KMS-11 (cell line): ENCODE data around the gene FGGY.

Source experiments
- H2AFZ ChIP-seq: fragments of 200-600 bp; sonication (generic); 2 replicates; pipeline ENCODE4 v1.6.1; 2016; ENCODE audit warnings: antibody characterized with exemption, mixed run types, low read depth
- H3K27ac ChIP-seq: fragments of 200-600 bp; sonication (generic); 2 replicates; pipeline ENCODE4 v1.6.1; 2016; ENCODE audit warnings: mild to moderate bottlenecking, mixed run types
- H3K27me3 ChIP-seq: fragments of 200-600 bp; sonication (generic); 2 replicates; pipeline ENCODE4 v1.6.1; 2017; ENCODE audit warnings: mild to moderate bottlenecking, low read depth, mixed run types, moderate library complexity; ENCODE audit not compliant: insufficient read depth
- H3K36me3 ChIP-seq: fragments of 200-600 bp; sonication (generic); 2 replicates; pipeline ENCODE4 v1.6.1; 2017; ENCODE audit warnings: mild to moderate bottlenecking, mixed run types; ENCODE audit not compliant: insufficient read depth
- H3K4me1 ChIP-seq: fragments of 200-600 bp; sonication (generic); 2 replicates; pipeline ENCODE4 v1.6.1; 2016; ENCODE audit warnings: mild to moderate bottlenecking, low read depth, mixed run types; ENCODE audit not compliant: poor library complexity, severe bottlenecking
- H3K4me2 ChIP-seq: fragments of 200-600 bp; sonication (generic); 2 replicates; pipeline ENCODE4 v1.7.0; 2016; ENCODE audit warnings: mild to moderate bottlenecking, mixed run types
- H3K4me3 ChIP-seq: fragments of 200-600 bp; sonication (generic); IDR thresholded peaks from 2 replicates; pipeline ENCODE4 v1.6.1; 2017; ENCODE audit warnings: low read depth, low read length, mixed read lengths; ENCODE audit not compliant: insufficient read depth
- H3K79me2 ChIP-seq: fragments of 200-600 bp; sonication (generic); 2 replicates; pipeline ENCODE4 v1.6.1; 2016; ENCODE audit warnings: low read depth, mixed run types; ENCODE audit not compliant: insufficient read depth
- H3K9ac ChIP-seq: fragments of 200-600 bp; sonication (generic); 2 replicates; pipeline ENCODE4 v1.6.1; 2016; ENCODE audit warnings: mild to moderate bottlenecking, mixed run types
- H4K20me1 ChIP-seq: fragments of 200-600 bp; sonication (generic); 2 replicates; pipeline ENCODE4 v1.6.1; 2016; ENCODE audit warnings: mild to moderate bottlenecking, mixed run types; ENCODE audit not compliant: insufficient read depth
- TF ChIP-seq, protein P1 (sequence below): fragments of 200-600 bp; sonication (generic); conservative IDR thresholded peaks from 2 replicates; pipeline ENCODE4 v1.6.1; 2017; ENCODE audit warnings: low read depth, mild to moderate bottlenecking, antibody characterized with exemption, low read length, moderate library complexity, mixed read lengths

The FGGY gene

DNA sequence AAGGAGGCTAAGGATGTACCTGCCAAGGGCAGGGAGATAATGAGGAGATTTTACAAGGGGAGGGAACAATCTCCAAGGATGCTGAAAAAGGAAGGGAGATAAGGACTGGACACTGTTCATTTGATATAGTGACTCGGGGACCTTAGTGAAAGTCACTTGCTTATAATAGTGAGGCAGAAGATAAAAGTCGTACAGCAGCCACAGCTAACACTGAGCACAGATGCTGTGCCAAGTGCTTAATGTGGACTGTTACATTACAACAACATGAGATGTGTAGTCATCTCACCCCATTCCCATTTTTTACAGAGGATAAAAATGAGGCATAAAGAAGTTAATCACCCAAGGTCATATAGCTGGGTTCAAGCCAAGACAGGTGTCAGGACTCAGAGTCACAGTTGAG lies 181.9 kb downstream of the FGGY start:
- no peaks in the 10 kb centered on the region for H3K79me2 ChIP-seq
- H3K4me1 ChIP-seq = no peaks in the 10 kb centered on the region
- H2AFZ ChIP-seq = no peak overlapping the region
- H4K20me1 ChIP-seq = no peaks in the 10 kb centered on the region
- H3K4me2 ChIP-seq = no peak overlapping the region
- H3K4me3 ChIP-seq = no peak overlapping the region
- no peaks in the 10 kb centered on the region for H3K27me3 ChIP-seq
- TF ChIP-seq, protein P1, sequence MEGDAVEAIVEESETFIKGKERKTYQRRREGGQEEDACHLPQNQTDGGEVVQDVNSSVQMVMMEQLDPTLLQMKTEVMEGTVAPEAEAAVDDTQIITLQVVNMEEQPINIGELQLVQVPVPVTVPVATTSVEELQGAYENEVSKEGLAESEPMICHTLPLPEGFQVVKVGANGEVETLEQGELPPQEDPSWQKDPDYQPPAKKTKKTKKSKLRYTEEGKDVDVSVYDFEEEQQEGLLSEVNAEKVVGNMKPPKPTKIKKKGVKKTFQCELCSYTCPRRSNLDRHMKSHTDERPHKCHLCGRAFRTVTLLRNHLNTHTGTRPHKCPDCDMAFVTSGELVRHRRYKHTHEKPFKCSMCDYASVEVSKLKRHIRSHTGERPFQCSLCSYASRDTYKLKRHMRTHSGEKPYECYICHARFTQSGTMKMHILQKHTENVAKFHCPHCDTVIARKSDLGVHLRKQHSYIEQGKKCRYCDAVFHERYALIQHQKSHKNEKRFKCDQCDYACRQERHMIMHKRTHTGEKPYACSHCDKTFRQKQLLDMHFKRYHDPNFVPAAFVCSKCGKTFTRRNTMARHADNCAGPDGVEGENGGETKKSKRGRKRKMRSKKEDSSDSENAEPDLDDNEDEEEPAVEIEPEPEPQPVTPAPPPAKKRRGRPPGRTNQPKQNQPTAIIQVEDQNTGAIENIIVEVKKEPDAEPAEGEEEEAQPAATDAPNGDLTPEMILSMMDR = no peak
- H3K9ac ChIP-seq = no peak overlapping the region
- H3K36me3 ChIP-seq = no peaks in the 10 kb centered on the region
- no peak overlapping the region for H3K27ac ChIP-seq

DNA sequence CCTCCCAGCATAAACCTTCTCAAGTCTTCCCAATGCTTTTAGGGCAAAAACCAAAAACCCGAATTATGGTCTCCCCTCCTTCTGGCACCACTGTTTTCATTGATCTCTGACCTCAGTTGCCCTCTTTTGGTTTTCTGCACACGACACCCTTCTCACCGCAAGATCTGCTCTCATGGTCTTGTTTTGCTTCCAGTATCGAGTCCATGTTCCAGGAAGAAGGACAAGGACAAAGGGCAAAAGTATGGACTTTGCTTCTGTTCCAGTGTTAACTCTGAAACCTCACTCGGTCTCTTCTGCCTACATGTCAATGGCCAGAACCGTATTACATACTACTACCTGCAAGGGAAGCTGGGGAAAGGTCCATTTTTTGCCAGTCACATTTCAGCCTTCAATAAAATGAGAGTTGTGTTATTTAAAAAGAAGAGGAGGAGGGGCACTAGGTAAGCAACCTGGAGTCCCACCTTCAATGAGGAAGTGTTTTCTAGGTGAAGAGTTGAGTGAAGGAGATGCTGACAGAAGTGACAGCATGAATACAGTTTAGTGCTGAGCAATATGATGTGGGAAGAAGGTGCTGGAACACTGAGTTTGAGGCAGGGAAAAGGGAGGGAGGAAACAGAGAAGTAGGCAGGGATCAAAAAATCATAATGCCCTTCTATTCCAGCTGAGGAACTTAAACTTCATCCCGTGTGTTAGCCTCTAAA lies 183.4 kb downstream of the FGGY start:
- no peaks in the 10 kb centered on the region for H3K27me3 ChIP-seq

DNA sequence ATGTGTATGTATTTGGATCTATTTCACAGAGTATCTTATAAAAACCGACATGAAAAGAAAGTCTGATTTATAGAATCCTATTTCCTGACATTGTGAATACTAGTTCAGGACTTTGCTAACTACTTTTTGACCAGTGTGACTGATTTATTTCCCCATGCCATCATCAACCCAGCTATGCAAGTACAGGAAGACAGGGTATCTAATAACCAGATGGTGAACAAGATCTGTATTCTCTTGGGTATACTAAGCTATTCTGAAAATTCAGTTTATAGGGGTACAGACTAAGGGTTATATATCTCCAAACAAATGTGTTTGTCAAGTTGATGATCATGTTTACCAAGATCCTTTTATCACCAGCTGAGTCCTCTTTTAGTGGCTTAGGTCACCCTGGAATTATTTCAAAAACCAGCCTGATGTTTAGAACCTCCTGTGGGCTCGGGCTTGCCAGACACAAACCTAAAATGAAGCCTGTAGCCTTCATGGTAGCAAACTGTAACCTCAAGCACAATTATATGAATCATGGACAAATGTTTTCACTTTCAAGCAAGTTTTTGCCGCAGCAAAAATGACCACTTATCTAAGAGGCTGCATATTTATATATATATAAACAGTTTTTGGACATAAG lies 185.1 kb downstream of the FGGY start:
- Histone ChIP-seq H3K79me2 (no peaks in the 10 kb centered on the region), H3K9ac (no peak overlapping the region), H2AFZ (no peak overlapping the region), H3K4me3 (no peak overlapping the region), H3K27ac (no peak overlapping the region), H3K4me2 (no peak overlapping the region), H3K4me1 (no peaks in the 10 kb centered on the region), H3K27me3 (no peaks in the 10 kb centered on the region), H3K36me3 (no peaks in the 10 kb centered on the region), H4K20me1 (no peaks in the 10 kb centered on the region)
- TF ChIP-seq, protein P1 = no peak

More for the DNA sequence above, 183.4 kb downstream of the FGGY start:
- no peak overlapping the region for H3K27ac ChIP-seq
- H3K4me2 ChIP-seq = no peak overlapping the region
- TF ChIP-seq, protein P1 = no peak
- no peak overlapping the region for H2AFZ ChIP-seq
- no peaks in the 10 kb centered on the region for H4K20me1 ChIP-seq
- no peaks in the 10 kb centered on the region for H3K4me1 ChIP-seq
- no peak overlapping the region for H3K4me3 ChIP-seq
- H3K36me3 ChIP-seq = no peaks in the 10 kb centered on the region
- no peaks in the 10 kb centered on the region for H3K79me2 ChIP-seq
- no peak overlapping the region for H3K9ac ChIP-seq

DNA sequence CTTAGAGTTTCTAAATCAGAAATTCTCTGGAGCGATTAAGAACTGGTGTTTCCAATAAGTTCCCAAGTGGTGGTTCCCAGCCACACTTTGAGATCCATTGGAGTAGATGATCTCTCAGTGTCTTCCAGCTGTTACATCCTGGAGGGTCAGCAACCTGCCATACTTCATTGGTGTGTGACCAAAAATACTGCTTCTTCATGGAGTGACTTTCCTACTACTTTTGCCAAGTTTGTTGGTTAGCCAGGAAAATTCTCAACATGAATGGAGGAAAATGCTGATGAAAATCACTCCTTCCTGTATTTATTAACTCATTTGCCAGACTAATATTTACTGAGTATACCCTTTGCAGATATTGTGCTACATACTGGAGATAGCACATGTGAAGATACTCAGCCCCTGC lies 186.1 kb downstream of the FGGY start:
- Histone ChIP-seq H3K79me2 (no peaks in the 10 kb centered on the region), H3K4me1 (no peaks in the 10 kb centered on the region), H2AFZ (no peak overlapping the region), H3K9ac (no peak overlapping the region), H3K27ac (no peak overlapping the region), H3K4me2 (no peak overlapping the region), H3K4me3 (no peak overlapping the region), H3K36me3 (no peaks in the 10 kb centered on the region), H4K20me1 (no peaks in the 10 kb centered on the region), H3K27me3 (no peaks in the 10 kb centered on the region)
- TF ChIP-seq, protein P1 = no peak
